Measurements from ENCODE around the gene TSPAN5. TPM values are rescaled to one million over a fixed set of nuclear protein-coding genes. Genes with fewer than 3 reads are reported as not detected.

Gene TSPAN5
- total RNA-seq, 1 donor from 2014 or later = 25.0 TPM

GRCh38 chr4:98652996-98653395, 5.4 kb downstream of the TSPAN5 start:
- H3K4me1 Mint-ChIP-seq = peaks cover 40% of the 10 kb centered on the region
- TF ChIP-seq CTCF (conservative IDR thresholded peaks at IDR 0.05) = no peak

GRCh38 chr4:98648602-98649001, 9.8 kb downstream of the TSPAN5 start:
- peaks cover 6% of the 10 kb centered on the region for H3K9me3 Mint-ChIP-seq

More at GRCh38 chr4:98652996-98653395, 5.4 kb downstream of the TSPAN5 start:
- Mint-ChIP-seq H3K9me3 (peaks cover 6% of the 10 kb centered on the region), H3K27me3 (ENCODE audit: low read depth) (no peaks in the 10 kb centered on the region), H3K27ac (ENCODE audit: unreplicated experiment) (peak overlapping the region; percentile 6), H3K36me3 (ENCODE audit: low read depth) (peaks cover 15% of the 10 kb centered on the region), H3K4me3 (no peak overlapping the region)
- no peak for DNase-seq (ENCODE audit: low read depth, low spot score)

GRCh38 chr4:98646422-98646821, 12.0 kb downstream of the TSPAN5 start:
- TF ChIP-seq CTCF (conservative IDR thresholded peaks at IDR 0.05) = no peak
- no peak for DNase-seq (ENCODE audit: low read depth, low spot score)
- Mint-ChIP-seq H3K27me3 (ENCODE audit: low read depth) (no peaks in the 10 kb centered on the region), H3K36me3 (ENCODE audit: low read depth) (peaks cover 11% of the 10 kb centered on the region), H3K4me3 (no peak overlapping the region), H3K27ac (ENCODE audit: unreplicated experiment) (no peak overlapping the region), H3K4me1 (peaks cover 23% of the 10 kb centered on the region), H3K9me3 (peaks cover 5% of the 10 kb centered on the region)

More at GRCh38 chr4:98648602-98649001, 9.8 kb downstream of the TSPAN5 start:
- H3K27me3 Mint-ChIP-seq (ENCODE audit: low read depth) = no peaks in the 10 kb centered on the region
- no peak for DNase-seq (ENCODE audit: low read depth, low spot score)
- H3K4me3 Mint-ChIP-seq = no peak overlapping the region
- H3K27ac Mint-ChIP-seq (ENCODE audit: unreplicated experiment) = peak overlapping the region; percentile 27
- peaks cover 23% of the 10 kb centered on the region for H3K4me1 Mint-ChIP-seq
- H3K36me3 Mint-ChIP-seq (ENCODE audit: low read depth) = peaks cover 15% of the 10 kb centered on the region
- TF ChIP-seq CTCF (conservative IDR thresholded peaks at IDR 0.05) = no peak

- no peak for DNase-seq (ENCODE audit: low read depth, low spot score)
- peaks cover 23% of the 10 kb centered on the region for H3K4me1 Mint-ChIP-seq
- H3K4me3 Mint-ChIP-seq = no peak overlapping the region
- no peaks in the 10 kb centered on the region for H3K9me3 Mint-ChIP-seq
- H3K27me3 Mint-ChIP-seq (ENCODE audit: low read depth) = no peaks in the 10 kb centered on the region
- TF ChIP-seq CTCF (conservative IDR thresholded peaks at IDR 0.05) = no peak
- H3K27ac Mint-ChIP-seq (ENCODE audit: unreplicated experiment) = no peak overlapping the region
- peaks cover 6% of the 10 kb centered on the region for H3K36me3 Mint-ChIP-seq (ENCODE audit: low read depth)
Observed at GRCh38 chr4:98645527-98645926, 12.9 kb downstream of the TSPAN5 start.

GRCh38 chr4:98643755-98644154, 14.7 kb downstream of the TSPAN5 start:
- H3K36me3 Mint-ChIP-seq (ENCODE audit: low read depth) = no peaks in the 10 kb centered on the region
- no peak for TF ChIP-seq CTCF (conservative IDR thresholded peaks at IDR 0.05)

More at GRCh38 chr4:98643755-98644154, 14.7 kb downstream of the TSPAN5 start:
- peak overlapping the region; percentile 5 for H3K27ac Mint-ChIP-seq (ENCODE audit: unreplicated experiment)
- no peaks in the 10 kb centered on the region for H3K27me3 Mint-ChIP-seq (ENCODE audit: low read depth)
- no peak for DNase-seq (ENCODE audit: low read depth, low spot score)
- no peak overlapping the region for H3K4me3 Mint-ChIP-seq
- no peaks in the 10 kb centered on the region for H3K9me3 Mint-ChIP-seq
- peaks cover 23% of the 10 kb centered on the region for H3K4me1 Mint-ChIP-seq
